Measurements from ENCODE around the gene CRELD2.
A peak's percentile ranks its signal among the peaks of the same experiment; 100 is the strongest.

Gene CRELD2

GRCh38 chr22:49917974-49918910 is at the start of gene CRELD2, which contains the start of gene ALG12:
CRELD2 (plus strand) TSS chr22:49918634; CDS start chr22:49918770, 136 bp downstream.
ALG12 (minus strand) TSS chr22:49918438; CDS start chr22:49913765, 4,673 bp downstream.
- ATAC-seq: peak; percentile 95 to 97

DNA sequence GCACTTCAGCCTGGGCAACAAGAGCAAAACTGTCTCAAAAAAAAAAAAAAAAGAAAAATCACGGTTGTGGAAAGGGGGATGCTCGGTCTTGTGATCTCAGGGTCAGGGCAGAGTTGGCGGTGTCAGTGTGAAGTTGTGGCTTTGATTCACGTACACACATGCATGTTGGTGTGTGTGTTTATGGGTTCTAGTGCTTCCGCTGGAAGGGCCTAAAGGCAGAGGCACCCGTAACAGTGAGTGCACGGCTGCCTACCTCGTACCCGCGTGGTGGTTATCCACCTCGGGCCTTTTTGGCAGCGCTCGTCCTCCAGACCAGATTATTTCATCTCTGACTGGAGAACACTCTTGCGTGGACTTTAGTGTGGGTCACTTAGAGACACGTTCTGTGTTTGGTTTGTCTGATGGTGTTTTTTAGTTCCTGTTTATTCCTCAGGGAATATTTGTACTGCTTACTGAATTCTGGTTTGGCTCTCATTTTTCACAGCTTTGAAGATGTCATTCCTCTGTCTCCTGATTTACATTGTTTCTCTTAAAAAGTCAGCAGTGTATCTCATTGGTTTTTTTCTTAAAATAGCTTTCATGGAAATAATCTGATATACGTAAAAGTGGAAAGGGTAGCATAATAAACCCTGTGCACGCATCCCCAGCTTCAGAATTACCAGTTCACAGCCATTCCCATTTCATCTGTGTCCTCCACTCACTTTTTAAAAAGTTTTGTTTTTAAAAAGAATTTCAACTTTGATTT is 49.2 kb upstream of the CRELD2 start:
- ATAC-seq: no peak

DNA sequence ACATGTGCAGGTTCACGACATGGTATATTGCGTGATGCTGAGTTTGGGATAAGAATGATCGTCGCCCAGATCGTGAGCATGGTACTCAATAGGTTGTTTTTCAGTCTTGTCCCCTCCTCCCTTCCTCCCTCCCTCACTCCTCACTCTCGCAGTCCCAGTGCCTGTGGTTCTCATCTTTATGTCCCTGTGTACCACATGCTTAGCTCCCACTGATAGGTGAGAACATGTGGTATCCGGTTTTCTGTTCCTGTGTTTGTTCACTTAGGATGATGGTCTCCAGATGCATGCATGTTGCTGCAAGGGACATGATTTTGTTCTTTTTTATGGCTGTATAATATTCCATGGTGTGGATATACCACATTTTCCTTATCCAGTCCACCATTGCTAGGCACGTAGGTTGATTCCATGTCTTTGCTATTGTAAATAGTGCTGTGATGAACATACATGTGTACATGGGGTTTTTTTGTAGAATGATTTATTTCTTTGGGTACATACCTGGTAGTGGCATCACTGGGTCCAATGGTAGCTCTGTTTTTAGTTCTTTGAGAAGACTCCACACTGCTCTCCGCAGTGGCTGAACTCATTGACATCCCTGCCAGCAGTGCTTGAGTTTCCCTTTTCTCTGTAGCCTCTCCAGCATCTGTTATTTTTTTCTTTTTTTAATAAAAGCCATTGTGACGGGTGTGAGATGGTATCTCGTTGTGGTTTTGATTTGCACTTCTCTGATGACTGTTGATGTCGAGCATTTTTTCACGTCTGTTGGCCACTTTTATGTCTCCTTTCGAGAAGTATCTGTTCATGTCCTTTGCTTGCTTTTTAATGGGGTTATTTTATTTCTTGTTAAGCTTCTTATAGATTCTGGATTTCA is 48.4 kb upstream of the CRELD2 start:
- peak; percentile 61 to 72 for ATAC-seq

DNA sequence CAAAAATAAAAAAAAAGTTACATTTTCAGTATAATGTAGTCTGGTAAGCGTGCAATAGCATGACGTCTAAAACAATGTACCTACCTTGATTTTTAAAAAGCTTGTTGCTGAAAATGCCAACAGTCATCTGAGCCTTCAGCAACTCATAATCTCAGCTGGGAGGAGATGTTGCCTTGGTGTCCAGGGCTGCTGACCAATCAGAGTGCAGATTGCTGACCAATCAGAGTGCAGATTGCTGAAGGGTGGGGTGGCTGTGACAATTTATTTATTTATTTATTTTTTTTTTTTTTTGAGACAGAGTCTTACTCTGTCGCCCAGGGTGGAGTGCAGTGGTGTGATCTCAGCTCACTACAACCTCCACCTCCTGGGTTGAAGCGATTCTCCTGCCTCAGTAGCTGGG is 47.0 kb upstream of the CRELD2 start:
- ATAC-seq: no peak

GRCh38 chr22:49872347-49872746 is 46.1 kb upstream of the CRELD2 start:
- no peak for ATAC-seq

- ATAC-seq: no peak
These were observed 45.0 kb upstream of the CRELD2 start for GRCh38 chr22:49873228-49873940.

DNA sequence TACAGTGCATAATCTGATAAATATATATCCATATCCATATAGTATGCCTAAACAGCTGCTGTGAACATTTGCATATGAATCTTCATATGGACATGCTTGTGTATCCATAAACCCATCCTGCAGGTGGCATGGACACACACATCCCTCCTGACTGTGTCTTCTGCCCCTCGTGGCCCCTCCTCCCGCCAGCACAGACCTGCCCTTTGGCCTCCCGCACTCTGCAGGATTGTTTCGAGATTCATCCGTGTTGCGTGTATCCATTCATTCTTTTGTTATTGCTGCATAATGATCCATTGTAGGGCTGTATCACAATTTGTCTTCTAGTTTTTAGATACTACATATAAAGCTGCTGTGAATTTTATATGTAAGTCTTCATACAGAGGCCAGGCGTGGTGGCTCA is 40.8 kb upstream of the CRELD2 start:
- no peak for ATAC-seq

GRCh38 chr22:49878206-49878605 is 40.2 kb upstream of the CRELD2 start:
- ATAC-seq: no peak

DNA sequence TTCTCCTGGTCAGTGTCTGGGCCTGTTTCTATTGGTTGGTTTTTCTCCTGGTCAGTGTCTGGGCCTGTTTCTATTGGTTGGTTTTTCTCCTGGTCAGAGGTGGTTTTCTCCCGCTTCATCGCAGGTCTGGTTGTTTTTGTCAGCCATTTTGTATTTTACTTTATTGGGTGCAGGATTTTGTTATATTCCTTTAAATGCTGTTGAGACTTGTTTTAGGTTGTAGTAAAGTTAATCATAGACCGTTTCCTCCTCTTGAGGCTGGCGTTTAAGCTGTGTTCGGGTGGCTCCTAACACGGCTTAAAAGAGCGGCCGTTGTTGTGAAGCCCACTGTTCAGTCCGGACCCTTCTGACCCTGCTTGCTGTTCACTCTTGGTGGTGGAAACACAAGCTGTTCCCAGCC is 38.6 kb upstream of the CRELD2 start:
- no peak for ATAC-seq

GRCh38 chr22:49880281-49880680 is 38.2 kb upstream of the CRELD2 start:
- ATAC-seq: no peak

- ATAC-seq: no peak
These were observed 36.6 kb upstream of the CRELD2 start for GRCh38 chr22:49881856-49882255.

- ATAC-seq: no peak
These were observed 35.7 kb upstream of the CRELD2 start for GRCh38 chr22:49882519-49883293.

GRCh38 chr22:49883294-49883640 is 35.2 kb upstream of the CRELD2 start:
- ATAC-seq: no peak

- ATAC-seq: no peak
These were observed 34.4 kb upstream of the CRELD2 start for GRCh38 chr22:49884075-49884474.

GRCh38 chr22:49884503-49885260 is 33.8 kb upstream of the CRELD2 start:
- ATAC-seq: no peak

DNA sequence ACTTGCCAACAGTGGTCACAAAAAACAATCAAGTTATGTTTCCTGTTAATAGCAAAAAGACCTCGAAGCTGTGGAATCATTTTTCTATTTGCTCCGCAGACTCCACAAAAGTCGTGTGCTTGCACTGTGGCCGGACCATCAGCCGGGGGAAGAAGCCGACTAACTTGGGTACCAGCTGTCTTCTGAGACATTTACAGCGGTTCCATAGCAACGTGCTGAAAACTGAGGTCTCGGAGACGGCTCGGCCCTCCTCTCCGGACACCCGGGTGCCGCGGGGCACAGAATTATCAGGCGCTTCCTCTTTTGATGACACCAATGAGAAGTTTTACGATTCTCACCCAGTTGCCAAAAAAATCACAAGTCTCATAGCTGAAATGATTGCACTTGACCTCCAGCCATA is 33.2 kb upstream of the CRELD2 start:
- ATAC-seq: no peak

DNA sequence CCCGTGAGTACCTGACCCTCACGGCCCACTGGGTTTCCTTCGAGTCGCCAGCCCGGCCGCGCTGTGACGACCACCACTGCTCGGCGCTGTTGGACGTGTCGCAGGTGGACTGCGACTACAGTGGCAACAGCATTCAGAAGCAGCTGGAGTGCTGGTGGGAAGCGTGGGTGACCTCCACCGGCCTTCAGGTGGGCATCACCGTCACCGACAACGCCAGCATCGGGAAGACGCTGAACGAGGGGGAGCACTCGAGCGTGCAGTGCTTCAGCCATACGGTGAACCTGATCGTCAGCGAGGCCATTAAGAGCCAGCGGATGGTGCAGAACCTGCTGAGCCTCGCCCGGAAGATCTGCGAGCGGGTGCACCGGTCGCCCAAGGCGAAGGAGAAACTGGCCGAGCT is 32.6 kb upstream of the CRELD2 start:
- no peak for ATAC-seq

GRCh38 chr22:49886346-49887063 is 31.9 kb upstream of the CRELD2 start:
- no peak for ATAC-seq

DNA sequence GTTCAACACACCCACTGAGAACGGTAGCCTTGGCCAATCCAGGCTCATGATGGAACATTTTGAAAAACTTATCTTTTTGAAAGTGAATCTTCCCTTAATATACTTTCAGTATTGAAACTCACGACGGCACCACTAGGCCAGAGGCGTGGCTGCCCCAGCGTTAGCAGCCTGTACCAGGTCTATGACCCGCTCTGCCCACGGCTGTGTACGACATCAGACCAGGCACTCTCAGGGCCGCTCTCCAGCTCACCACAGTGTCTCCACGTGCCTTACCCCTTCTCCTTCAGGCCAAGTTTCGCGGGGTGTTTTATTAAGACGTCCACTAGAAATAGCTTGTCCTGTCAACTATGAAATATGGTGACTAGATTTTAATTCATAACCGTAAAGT is 31.4 kb upstream of the CRELD2 start:
- ATAC-seq: no peak

- ATAC-seq: no peak
These were observed 30.7 kb upstream of the CRELD2 start for GRCh38 chr22:49887702-49888101.

Measured in activated CD4-positive, CD25-positive, alpha-beta regulatory T cell treated with anti-CD3 and anti-CD28 coated beads, Interleukin-2, amount 50 U/mL, for 24 hours (primary cell).